Activated CD4-positive, CD25-positive, alpha-beta regulatory T cell treated with anti-CD3 and anti-CD28 coated beads, Interleukin-2, amount 50 U/mL, for 72 hours (primary cell): ENCODE data around the gene RTTN.
"Not testable (repeated sequence)": the region's sequence is repeated elsewhere in the genome, so short reads cannot be mapped to it uniquely, and the experiment has no call there.

Experiments
- DNase-seq: peaks from one replicate; pipeline ENCODE4 v3.0.0; 2021

RTTN gene, protein sequence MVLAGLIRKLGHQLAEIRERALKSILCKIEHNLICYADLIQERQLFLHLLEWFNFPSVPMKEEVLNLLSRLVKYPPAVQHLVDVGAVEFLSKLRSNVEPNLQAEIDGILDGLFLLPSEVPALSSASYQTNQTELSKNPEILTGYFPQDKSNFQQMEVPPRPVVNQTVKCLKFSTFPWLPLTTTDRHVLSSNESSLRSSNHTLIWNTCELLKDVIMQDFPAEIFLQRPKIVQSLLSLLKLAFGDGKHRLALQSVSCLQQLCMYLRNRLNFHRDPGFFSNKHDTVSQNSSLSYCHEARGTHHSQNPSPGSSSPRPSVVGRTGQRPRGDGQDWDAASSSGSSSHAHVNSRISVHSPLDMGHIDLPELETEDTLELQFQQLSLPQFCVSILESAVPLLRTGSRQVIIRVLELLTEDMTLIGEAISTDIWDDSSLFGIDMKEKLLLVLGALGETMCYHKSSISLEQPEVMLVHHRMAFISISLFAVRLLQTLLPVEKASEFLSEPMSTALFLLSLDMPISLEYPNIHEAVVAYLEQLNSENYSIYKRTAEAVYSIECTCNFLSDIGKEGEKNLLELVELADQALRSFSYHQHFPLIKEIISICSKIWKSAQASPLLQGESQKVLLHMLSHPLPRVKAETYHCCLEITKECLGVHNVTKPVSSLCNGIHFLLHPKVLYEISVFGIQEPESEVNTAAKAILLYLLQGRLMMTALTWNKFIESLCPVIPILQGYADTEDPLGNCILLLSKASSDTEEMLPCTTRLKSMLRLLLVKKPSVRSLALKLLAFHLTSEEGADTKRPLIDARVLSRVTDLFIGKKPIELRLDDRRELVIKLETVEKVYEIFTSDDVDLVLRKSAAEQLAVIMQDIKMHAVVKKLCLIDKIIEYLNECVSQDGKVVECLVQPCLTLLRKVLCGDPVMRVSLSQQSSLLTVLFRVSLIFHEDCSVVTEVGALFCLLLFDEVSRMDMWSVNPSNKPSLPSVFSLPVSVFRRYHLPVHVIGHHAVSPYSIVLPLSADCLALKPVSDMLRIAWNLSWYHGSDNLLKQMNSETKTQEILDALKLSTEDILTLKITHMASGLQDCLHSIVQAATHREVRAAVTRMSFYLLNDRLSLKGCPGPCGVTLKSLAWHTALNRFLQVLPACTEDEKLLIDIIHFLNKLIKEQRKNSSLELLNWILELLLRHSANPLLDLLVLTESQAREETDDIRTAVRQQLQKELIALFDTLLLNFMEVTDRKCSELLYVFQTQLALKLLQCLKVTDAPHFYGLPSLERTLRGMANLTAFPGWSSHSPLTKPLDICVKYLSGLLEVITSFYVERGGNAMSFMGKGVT (N-terminal part only)

GRCh38 chr18:70205421-70206397 lies at the start of gene RTTN:
RTTN (minus strand) TSS chr18:70205687; CDS start chr18:70205658, 29 bp downstream.
- peak; percentile 87 for DNase-seq

GRCh38 chr18:70250781-70251180 lies 45.3 kb upstream of the RTTN start:
- DNase-seq, result no peak

GRCh38 chr18:70249861-70250260 lies 44.4 kb upstream of the RTTN start:
- DNase-seq, result not testable (repeated sequence)

GRCh38 chr18:70249118-70249517 lies 43.6 kb upstream of the RTTN start:
- no peak for DNase-seq

GRCh38 chr18:70246061-70246466 lies 40.6 kb upstream of the RTTN start:
- DNase-seq, result no peak

GRCh38 chr18:70243131-70243929 lies 37.8 kb upstream of the RTTN start:
- DNase-seq, result no peak

DNA sequence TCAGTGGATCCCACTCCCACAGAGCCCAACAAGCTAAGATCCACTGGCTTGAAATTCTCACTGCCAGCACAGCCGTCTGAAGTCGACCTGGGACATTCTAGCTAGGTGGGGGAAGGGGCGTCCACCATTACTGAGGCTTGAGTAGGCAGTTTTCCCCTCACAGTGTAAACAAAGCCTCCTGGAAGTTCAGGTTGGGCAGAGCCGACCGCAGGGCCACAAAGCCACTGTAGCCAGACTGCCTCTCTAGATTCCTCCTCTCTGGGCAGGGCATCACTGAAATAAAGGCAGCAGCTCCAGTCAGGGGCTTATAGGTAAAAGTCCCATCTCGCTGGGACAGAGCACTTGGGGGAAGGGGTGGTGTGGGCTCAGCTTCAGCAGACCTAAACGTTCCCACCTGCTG lies 31.4 kb upstream of the RTTN start:
- DNase-seq, result not testable (repeated sequence)

DNA sequence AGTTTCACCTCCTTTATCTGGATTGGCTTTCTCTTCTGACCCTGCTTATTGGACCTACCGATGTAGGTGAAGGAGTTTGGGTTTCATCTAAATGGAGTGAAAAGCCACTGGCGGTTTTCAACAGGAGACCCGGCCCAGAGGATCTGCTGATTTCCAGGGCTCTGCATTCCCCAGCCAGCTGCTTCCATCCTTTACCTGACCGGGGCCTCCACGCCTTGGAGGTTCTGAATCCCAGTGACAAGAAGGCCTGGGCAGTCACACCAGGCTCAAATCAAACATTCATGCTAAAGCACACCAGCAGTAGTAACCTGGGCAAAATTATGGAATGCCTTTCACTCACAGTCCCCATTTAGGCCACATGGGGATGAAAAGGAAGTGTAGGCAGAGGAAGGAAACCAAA lies 30.0 kb upstream of the RTTN start:
- DNase-seq, result no peak

- no peak for DNase-seq
These were observed 29.4 kb upstream of the RTTN start for GRCh38 chr18:70234667-70235459.

GRCh38 chr18:70233974-70234373 lies 28.5 kb upstream of the RTTN start:
- DNase-seq, result no peak

GRCh38 chr18:70232261-70232660 lies 26.8 kb upstream of the RTTN start:
- DNase-seq, result no peak

DNA sequence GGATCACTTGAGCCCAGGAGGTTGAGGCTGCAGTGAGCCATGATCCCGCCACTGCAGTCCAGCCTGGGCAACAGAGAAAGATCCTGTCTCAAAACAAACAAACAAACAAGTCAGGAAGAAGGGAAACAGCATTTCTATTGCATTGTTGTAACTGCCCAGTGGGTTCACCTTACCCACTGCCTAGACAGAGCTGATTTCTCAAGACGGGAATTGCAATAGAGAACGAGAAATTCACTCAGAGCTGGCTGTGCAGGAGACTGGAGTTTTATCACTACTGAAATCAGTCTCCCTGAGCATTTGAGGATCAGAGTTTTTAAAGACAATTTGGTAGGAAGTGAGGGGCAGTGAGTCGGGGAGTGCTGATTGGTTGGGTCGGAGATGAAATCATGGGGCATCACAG lies 24.2 kb upstream of the RTTN start:
- DNase-seq, result no peak

- DNase-seq, result no peak
These were observed 23.0 kb upstream of the RTTN start for GRCh38 chr18:70228536-70228935.

GRCh38 chr18:70227438-70227837 lies 22.0 kb upstream of the RTTN start:
- no peak for DNase-seq

GRCh38 chr18:70221915-70222278 lies 16.4 kb upstream of the RTTN start:
- DNase-seq, result no peak

DNA sequence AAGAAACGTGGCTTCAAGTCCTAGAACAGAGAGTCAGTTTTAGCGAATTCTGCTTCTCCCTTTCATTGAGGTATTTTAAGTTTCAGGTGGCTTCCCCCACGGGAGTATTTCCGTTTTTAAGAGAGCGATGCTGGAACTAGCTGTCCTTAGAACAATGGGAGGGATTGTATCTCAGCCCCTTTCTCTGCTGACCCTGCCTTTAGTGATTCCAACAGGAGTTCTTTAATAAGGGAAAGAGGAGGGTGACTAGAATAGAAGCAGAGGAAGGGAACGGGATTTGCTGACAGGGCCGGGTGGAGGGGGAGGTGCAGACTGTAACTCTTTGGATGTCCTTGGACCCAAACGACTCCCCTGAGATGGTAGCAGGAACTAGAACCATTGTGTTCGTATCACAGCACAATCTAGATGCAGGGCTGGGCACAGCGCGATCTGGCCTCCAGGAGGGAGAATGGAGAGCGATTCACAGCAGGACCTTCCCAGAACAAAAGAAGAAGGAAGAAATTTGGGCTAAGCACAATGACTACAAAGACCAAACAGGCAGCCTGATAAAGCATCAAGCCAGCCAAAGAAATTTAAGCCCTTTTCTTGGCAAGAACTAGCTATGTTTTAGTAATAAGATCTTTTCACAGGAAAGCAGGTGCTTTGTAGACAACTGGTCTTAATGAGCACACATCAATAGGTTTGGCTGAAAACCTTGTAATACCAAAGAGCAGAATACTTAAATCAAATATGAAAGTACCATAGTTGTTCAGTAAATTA lies 15.8 kb upstream of the RTTN start:
- DNase-seq, result no peak

GRCh38 chr18:70220628-70221027 lies 15.1 kb upstream of the RTTN start:
- no peak for DNase-seq

DNA sequence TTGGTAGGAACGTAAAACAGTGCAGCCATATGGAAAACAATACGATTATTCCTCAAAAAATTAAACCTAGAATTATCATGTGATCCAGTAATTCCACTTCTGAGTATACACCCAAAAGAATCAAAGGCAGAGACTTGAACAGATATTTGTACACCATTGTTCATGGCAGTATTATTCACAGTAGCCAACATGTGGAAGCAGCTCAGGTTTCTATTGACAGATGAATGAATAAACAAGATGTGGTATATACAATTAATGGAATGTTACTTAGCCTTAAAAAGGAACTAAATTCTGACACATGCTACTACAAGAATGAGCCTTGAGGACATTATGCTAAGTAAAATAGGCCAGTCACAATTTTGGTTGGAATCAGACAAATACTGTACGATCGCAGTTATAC lies 14.2 kb upstream of the RTTN start:
- DNase-seq, result no peak

- no peak for DNase-seq
These were observed 11.3 kb upstream of the RTTN start for GRCh38 chr18:70216788-70217187.
